ENCODE measurements around the gene PTPRM.

- no peak for TF ChIP-seq POLR2A (IDR thresholded peaks at IDR 0.05; ENCODE audit: low read length)
- TF ChIP-seq CTCF (IDR thresholded peaks at IDR 0.05), result no peak
- TF ChIP-seq REST (IDR thresholded peaks at IDR 0.05), result no peak
- no peak for TF ChIP-seq KDM1A (IDR thresholded peaks at IDR 0.05; ENCODE audit: low read depth)
- TF ChIP-seq MAFK (IDR thresholded peaks at IDR 0.05; ENCODE audit: partially characterized antibody), result no peak
- TF ChIP-seq EP300 (IDR thresholded peaks at IDR 0.05), result no peak
- TF ChIP-seq RAD21 (conservative IDR thresholded peaks at IDR 0.05 in 1 of 2, IDR thresholded peaks at IDR 0.05 in 1 of 2), result no peak
- TF ChIP-seq HMGXB4 (CRISPR knock-in tag; IDR thresholded peaks at IDR 0.05; ENCODE audit: borderline replicate concordance), result no peak
- TF ChIP-seq RCOR1 (IDR thresholded peaks at IDR 0.05; ENCODE audit: low read depth, low read length), result no peak
- no peak for TF ChIP-seq HDAC2 (IDR thresholded peaks at IDR 0.05)
- TF ChIP-seq POLR2AphosphoS2 (conservative IDR thresholded peaks at IDR 0.05; ENCODE audit: low read length), result no peak
- no peak for TF ChIP-seq RNF2 (IDR thresholded peaks at IDR 0.05; ENCODE audit: borderline replicate concordance, low read depth)
- no peak for TF ChIP-seq SMC3 (IDR thresholded peaks at IDR 0.05)
- no peak for TF ChIP-seq JUN (IDR thresholded peaks at IDR 0.05)
These were observed 630.4 kb downstream of the PTPRM start for GRCh38 chr18:8197499-8197898.
